Measurements from ENCODE around the gene TCERG1L. TPM values are rescaled to one million over a fixed set of nuclear protein-coding genes. Genes with fewer than 3 reads are reported as not detected.

TCERG1L gene
- total RNA-seq, 1 donor from 2014 or later = not detected

DNA sequence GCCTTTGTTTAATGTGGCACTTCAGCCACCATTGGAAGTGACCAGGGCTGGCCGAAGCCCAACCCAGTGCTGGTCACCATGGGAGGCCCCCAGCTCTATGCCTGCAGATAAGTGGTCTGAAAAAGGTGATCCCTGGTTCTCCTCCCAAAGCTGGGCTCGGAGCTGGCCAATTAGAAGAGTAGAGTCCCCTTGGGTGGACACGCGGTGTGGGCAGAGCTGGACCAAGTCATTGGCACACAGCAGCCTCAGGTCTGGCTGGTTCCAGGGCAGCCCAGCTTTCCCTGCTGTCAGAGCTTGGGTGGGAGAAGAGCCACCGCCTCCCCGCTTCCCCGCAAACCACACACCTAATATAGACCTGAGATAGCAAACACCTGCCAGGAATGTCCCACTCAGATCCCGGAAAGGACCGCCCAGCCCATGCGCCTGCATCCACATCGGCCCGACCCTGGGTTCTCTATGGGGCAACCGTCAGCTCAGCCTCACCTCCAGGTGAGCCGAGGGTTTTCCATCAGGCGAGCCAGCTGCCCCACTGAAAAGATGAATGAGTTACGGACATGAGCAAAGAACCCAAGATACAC, 84.3 kb downstream of the TCERG1L start:
- intact Hi-C loops (cut with DNase I) = no loop called here
- ATAC-seq = no peak
- Histone ChIP-seq H3K9me3 (no peaks in the 10 kb centered on the region), H3K4me1 (no peaks in the 10 kb centered on the region), H3K36me3 (no peaks in the 10 kb centered on the region), H3K27me3 (no peaks in the 10 kb centered on the region), H3K27ac (no peak overlapping the region), H3K4me3 (no peak overlapping the region)
- TF ChIP-seq, protein P1, sequence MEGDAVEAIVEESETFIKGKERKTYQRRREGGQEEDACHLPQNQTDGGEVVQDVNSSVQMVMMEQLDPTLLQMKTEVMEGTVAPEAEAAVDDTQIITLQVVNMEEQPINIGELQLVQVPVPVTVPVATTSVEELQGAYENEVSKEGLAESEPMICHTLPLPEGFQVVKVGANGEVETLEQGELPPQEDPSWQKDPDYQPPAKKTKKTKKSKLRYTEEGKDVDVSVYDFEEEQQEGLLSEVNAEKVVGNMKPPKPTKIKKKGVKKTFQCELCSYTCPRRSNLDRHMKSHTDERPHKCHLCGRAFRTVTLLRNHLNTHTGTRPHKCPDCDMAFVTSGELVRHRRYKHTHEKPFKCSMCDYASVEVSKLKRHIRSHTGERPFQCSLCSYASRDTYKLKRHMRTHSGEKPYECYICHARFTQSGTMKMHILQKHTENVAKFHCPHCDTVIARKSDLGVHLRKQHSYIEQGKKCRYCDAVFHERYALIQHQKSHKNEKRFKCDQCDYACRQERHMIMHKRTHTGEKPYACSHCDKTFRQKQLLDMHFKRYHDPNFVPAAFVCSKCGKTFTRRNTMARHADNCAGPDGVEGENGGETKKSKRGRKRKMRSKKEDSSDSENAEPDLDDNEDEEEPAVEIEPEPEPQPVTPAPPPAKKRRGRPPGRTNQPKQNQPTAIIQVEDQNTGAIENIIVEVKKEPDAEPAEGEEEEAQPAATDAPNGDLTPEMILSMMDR (IDR thresholded peaks at IDR 0.05) = no peak
- DNase-seq = no peak

DNA sequence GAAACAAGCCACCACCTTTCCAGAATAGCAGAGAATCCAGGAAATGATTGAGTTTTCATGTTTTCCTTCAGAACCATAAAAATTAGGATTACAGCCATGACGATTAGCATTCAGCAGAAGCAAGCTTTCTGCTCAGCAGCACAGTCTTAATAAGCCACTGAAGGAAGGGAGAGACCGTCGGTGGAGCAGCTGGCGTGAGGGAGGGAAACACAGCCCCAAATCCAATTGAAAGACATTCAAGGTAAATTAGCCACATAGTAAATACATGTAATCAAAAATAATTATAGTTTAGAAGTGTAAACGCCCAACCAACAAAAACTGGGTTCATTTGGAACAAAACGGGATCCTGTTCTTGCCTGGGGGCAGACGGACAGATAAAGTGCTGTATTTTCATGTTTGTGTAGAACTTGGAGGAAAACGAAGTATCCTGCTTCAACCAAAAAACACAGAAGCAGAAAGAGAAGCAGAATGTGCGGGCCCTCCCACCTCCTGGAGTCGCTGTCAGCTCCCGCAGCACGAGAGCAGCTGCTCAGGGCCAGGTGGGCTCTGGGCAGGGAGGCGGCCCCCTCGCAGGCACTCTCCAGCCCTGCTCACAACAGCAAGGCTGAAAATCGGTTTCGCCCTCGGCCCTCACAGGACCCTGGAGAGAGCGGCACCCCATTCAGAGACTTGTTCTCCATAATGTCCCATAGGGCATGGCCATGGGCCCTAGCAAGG, 84.9 kb downstream of the TCERG1L start:
- Histone ChIP-seq H3K4me1 (no peaks in the 10 kb centered on the region), H3K9me3 (no peaks in the 10 kb centered on the region), H3K4me3 (no peak overlapping the region), H3K36me3 (no peaks in the 10 kb centered on the region), H3K27me3 (no peaks in the 10 kb centered on the region), H3K27ac (no peak overlapping the region)
- ATAC-seq = no peak
- TF ChIP-seq, protein P1 (IDR thresholded peaks at IDR 0.05) = no peak
- intact Hi-C loops (cut with DNase I) = no loop called here
- no peak for DNase-seq

DNA sequence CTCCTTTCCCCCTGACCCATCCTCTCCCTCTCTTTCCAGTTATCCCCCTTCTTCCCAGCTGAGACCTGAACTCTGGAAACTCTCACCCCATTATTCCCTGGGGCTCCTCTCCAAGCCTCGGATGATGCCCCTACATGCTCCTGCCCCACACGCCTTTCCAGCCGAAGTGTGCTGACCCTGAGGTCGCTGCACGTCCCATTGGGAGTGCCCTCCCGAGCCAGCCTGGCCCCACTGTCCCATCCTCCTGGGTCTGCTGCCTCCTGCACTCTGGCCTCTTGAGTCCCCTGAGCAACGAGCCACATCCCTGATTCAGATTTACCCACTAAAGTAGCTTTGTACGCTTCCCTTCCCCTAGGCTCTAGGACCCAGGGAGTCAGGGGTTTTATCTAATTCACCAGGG, 87.4 kb downstream of the TCERG1L start:
- Histone ChIP-seq H3K4me3 (no peak overlapping the region), H3K36me3 (no peaks in the 10 kb centered on the region), H3K4me1 (no peaks in the 10 kb centered on the region), H3K27ac (no peak overlapping the region), H3K27me3 (no peaks in the 10 kb centered on the region), H3K9me3 (no peaks in the 10 kb centered on the region)
- TF ChIP-seq, protein P1 (IDR thresholded peaks at IDR 0.05) = no peak
- intact Hi-C loops (cut with DNase I) = no loop called here
- DNase-seq = no peak
- no peak for ATAC-seq

DNA sequence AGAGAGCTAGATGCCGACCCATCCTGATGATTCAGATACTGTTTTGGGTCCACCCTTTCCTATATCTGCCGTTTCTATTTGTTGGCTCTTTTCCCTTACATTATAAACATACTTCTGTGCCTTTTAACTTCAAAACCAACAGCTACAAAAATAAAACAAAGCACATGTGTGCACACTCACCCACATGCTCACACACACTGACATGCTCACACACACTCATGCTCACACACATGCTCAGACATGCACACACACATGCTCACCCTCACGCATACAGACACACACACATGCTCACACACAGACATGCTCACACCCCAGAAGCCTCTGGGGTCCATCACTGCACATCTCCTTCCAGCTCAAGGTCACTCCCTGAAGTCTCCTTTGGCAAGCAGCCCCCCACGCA, 88.1 kb downstream of the TCERG1L start:
- Histone ChIP-seq H3K4me3 (no peak overlapping the region), H3K36me3 (no peaks in the 10 kb centered on the region), H3K9me3 (no peaks in the 10 kb centered on the region), H3K27me3 (no peaks in the 10 kb centered on the region), H3K4me1 (no peaks in the 10 kb centered on the region), H3K27ac (no peak overlapping the region)
- DNase-seq (no peak), ATAC-seq (no peak)
- intact Hi-C loops (cut with DNase I) = no loop called here
- TF ChIP-seq, protein P1 (IDR thresholded peaks at IDR 0.05) = no peak

DNA sequence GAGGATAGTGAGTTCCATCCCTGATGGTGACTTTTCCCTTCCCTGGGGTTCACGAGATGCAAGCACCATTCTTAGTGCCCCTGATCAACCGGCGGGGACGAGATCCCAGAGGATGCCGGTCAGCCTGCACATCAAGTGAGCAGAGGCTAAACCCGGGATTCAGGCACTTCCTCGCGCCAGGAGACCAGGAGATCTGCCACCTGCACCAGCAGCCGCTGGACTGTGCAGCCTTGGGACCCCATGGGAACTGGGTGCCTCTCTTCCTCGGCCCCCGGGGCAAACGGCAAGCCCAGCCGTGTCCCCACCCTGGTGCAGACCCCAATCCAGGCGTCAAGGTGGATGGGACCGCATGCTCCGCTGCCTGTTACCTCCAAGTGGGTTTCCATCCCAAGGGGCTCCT, 88.5 kb downstream of the TCERG1L start:
- no peaks in the 10 kb centered on the region for H3K9me3 ChIP-seq
- TF ChIP-seq, protein P1 (IDR thresholded peaks at IDR 0.05) = no peak
- intact Hi-C loops (cut with DNase I) = no loop called here
- H3K36me3 ChIP-seq = no peaks in the 10 kb centered on the region
- H3K4me3 ChIP-seq = no peak overlapping the region
- DNase-seq = no peak
- no peaks in the 10 kb centered on the region for H3K4me1 ChIP-seq
- no peak overlapping the region for H3K27ac ChIP-seq
- no peaks in the 10 kb centered on the region for H3K27me3 ChIP-seq
- ATAC-seq = no peak

Data from upper lobe of right lung (tissue), 1 donor.